Ascending aorta (tissue), 2 donors: Measurements from ENCODE around the gene TGFB1I1. TPM values are rescaled to one million over a fixed set of nuclear protein-coding genes. Genes with fewer than 3 reads are reported as not detected.

Experiments
- DNase-seq, 2 donors: peaks; one replicate each; pipeline ENCODE4 v3.0.0-alpha.2; 2019; ENCODE audit warnings: low spot score in 2 of 2
- H3K27ac ChIP-seq, 2 donors: fragments of 200-600 bp; sonication (generic); one replicate each; pipeline ENCODE4 v1.5.1; 2016 to 2017; ENCODE audit warnings: mild to moderate bottlenecking in 1 of 2
- H3K27me3 ChIP-seq: fragments of 200-600 bp; sonication (generic); one replicate; pipeline ENCODE4 v1.5.1; 2017
- H3K36me3 ChIP-seq, 2 donors: fragments of 200-600 bp; sonication (generic); one replicate each; pipeline ENCODE4 v1.5.1; 2016
- H3K4me1 ChIP-seq, 2 donors: fragments of 200-600 bp; sonication (generic); one replicate each; pipeline ENCODE4 v1.5.1; 2016 to 2017; ENCODE audit warnings: mild to moderate bottlenecking in 1 of 2
- H3K4me3 ChIP-seq, 2 donors: fragments of 200-600 bp; sonication (generic); one replicate each; pipeline ENCODE4 v1.5.1; 2016 to 2017; ENCODE audit warnings: mild to moderate bottlenecking in 1 of 2
- H3K9me3 ChIP-seq, 2 donors: fragments of 200-600 bp; sonication (generic); one replicate each; pipeline ENCODE4 v1.5.1; 2016
- CTCF ChIP-seq, 3 experiments: fragments of 200-600 bp in 2 of 3; fragments of 450-650 bp in 1 of 3; sonication (generic) in 2 of 3; IDR thresholded peaks; one replicate each; pipeline ENCODE4 v1.5.1; 2016 to 2019; ENCODE audit warnings: antibody characterized with exemption in 3 of 3, mild to moderate bottlenecking in 1 of 3, moderate library complexity in 1 of 3
- intact Hi-C: fragments of 100-400 bp; cut with DNase I; formaldehyde crosslinking; loops from one replicate; pipeline ENCODE4 v1.15.1; 2023
- total RNA-seq: library from RNA; depleted of rRNA; stranded (reverse); fragments of >200 nt; gene quantifications from one replicate; pipeline ENCODE4 v1.1.0, GENCODE V29; 2016

TGFB1I1 gene
- total RNA-seq, 1 donor from 2014 or later: 325 TPM

GRCh38 chr16:31471241-31471874 lies 594 bp upstream of the TGFB1I1 start:
- DNase-seq: no peak

GRCh38 chr16:31472709-31473203 lies 804 bp downstream of the TGFB1I1 start:
- Histone ChIP-seq H3K27ac (peak overlapping the region; percentile 96 to 100), H3K4me1 (peaks cover 0 to 26% of the 10 kb centered on the region in 2 donors), H3K9me3 (no peaks in the 10 kb centered on the region), H3K36me3 (peaks cover 47 to 48% of the 10 kb centered on the region in 2 donors), H3K4me3 (peak overlapping the region; percentile 89 to 91), H3K27me3 (no peaks in the 10 kb centered on the region)
- TF ChIP-seq CTCF (IDR thresholded peaks at IDR 0.05): peak; percentile 87 to 93 (median 88)
- intact Hi-C loops: loop anchor here (1.0 to 10.0 kb wide), 3 partner anchors 36 to 401 kb away; partner anchors contain the start of genes RUSF1 and ZNF267
- DNase-seq: peak; percentile 78 to 97

More at GRCh38 chr16:31471241-31471874, 594 bp upstream of the TGFB1I1 start:
- intact Hi-C loops: loop anchor here (1.0 to 10.0 kb wide), 2 partner anchors 11 to 243 kb away; a partner anchor contains a TSS
- H3K27ac ChIP-seq: peak overlapping the region; percentile 96 to 100
- H3K4me3 ChIP-seq: peak overlapping the region; percentile 89 to 91
- H3K36me3 ChIP-seq: peaks cover 37 to 42% of the 10 kb centered on the region in 2 donors
- H3K4me1 ChIP-seq: peaks cover 0 to 26% of the 10 kb centered on the region in 2 donors
- H3K9me3 ChIP-seq: no peaks in the 10 kb centered on the region
- TF ChIP-seq CTCF (IDR thresholded peaks at IDR 0.05): no peak
- H3K27me3 ChIP-seq: no peaks in the 10 kb centered on the region

- H3K27ac ChIP-seq: peak overlapping the region; percentile 96 to 100
- peaks cover 49 to 54% of the 10 kb centered on the region in 2 donors for H3K36me3 ChIP-seq
- no peaks in the 10 kb centered on the region for H3K27me3 ChIP-seq
- intact Hi-C loops: loop anchor here (10.0 kb wide), 1 partner anchor 241 kb away; a partner anchor contains a TSS
- TF ChIP-seq CTCF (IDR thresholded peaks at IDR 0.05): no peak
- no peaks in the 10 kb centered on the region for H3K9me3 ChIP-seq
- DNase-seq: no peak
- H3K4me3 ChIP-seq: peak overlapping the region; percentile 30 to 91
- H3K4me1 ChIP-seq: peaks cover 0 to 26% of the 10 kb centered on the region in 2 donors
Measured at GRCh38 chr16:31473264-31473984, 1.5 kb downstream of the TGFB1I1 start.

DNA sequence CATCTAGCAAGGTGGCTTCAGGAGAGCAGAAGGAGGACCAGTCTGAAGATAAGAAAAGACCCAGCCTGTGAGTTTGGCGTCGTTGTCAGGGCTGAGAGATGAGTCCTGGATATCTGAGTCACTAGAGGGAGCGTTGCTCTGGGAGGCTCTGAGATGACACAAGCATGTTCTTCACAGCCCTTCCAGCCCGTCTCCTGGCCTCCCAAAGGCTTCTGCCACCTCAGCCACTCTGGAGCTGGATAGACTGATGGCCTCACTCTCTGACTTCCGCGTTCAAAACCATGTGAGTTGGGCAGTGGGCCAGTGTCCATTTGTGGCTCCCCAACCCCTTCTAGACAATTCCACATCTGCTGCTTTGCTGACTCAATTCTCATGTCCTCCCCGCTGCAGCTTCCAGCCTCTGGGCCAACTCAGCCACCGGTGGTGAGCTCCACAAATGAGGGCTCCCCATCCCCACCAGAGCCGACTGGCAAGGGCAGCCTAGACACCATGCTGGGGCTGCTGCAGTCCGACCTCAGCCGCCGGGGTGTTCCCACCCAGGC lies 2.3 kb downstream of the TGFB1I1 start:
- peaks cover 49 to 59% of the 10 kb centered on the region in 2 donors for H3K36me3 ChIP-seq
- peaks cover 0 to 26% of the 10 kb centered on the region in 2 donors for H3K4me1 ChIP-seq
- no peaks in the 10 kb centered on the region for H3K27me3 ChIP-seq
- H3K4me3 ChIP-seq: no peak overlapping the region
- TF ChIP-seq CTCF (IDR thresholded peaks at IDR 0.05): no peak
- DNase-seq: no peak
- no peaks in the 10 kb centered on the region for H3K9me3 ChIP-seq
- intact Hi-C loops: loop anchor here (10.0 kb wide), 1 partner anchor 241 kb away; a partner anchor contains a TSS
- peak overlapping the region in 1 of 2 donors; percentile 14 for H3K27ac ChIP-seq
